Measurements from ENCODE around the gene GUCY1A1.

- TF ChIP-seq CTCF (conservative IDR thresholded peaks at IDR 0.05; ENCODE audit: low read depth, low read length) (no peak), EZH2 (IDR thresholded peaks at IDR 0.05; ENCODE audit: low read length, unreplicated experiment) (no peak), EZH2phosphoT487 (IDR thresholded peaks at IDR 0.05; ENCODE audit: borderline replicate concordance, low read length) (no peak)
These were observed 28.3 kb upstream of the GUCY1A1 start for GRCh38 chr4:155638195-155638965.

Data from PC-3 (cell line).